Measurements from ENCODE around the gene RASL10B.

Gene RASL10B

DNA sequence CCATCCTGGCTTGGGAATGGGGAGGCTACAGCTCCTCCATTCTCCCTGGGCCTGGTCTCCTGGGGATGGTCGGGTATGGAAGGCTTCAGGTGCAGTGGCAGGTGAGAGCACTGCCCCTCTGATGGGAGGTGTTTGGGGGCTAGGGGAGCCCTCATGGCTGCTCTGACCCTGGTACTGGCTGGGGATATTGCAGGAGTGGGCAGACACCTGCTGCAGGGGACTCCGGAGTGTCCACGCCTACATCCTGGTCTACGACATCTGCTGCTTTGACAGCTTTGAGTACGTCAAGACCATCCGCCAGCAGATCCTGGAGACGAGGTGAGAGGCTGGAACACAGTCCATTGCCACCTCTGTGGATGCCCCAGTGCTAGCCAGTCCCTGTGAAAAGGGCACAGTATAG is 8.8 kb downstream of the RASL10B start:
- no peak overlapping the region for H3K9ac ChIP-seq (ENCODE audit: low read depth in 1 of 2, low read length in 2 of 2)
- no peak overlapping the region for H3K4me3 ChIP-seq (ENCODE audit: low read length in 2 of 2)
- H3K4me1 ChIP-seq (ENCODE audit: control insufficient read depth in 2 of 2, insufficient read depth in 2 of 2, low read length in 2 of 2), result no peaks in the 10 kb centered on the region
- H3K27ac ChIP-seq (ENCODE audit: low read depth in 2 of 2, low read length in 2 of 2), result no peak overlapping the region
- H3K9me3 ChIP-seq (ENCODE audit: control insufficient read depth in 2 of 2, low read length in 2 of 2), result no peaks in the 10 kb centered on the region
- no peaks in the 10 kb centered on the region for H3K36me3 ChIP-seq (ENCODE audit: control insufficient read depth in 2 of 2, insufficient read depth in 2 of 2, low read length in 2 of 2)
- peaks cover 13 to 18% of the 10 kb centered on the region in 2 donors for H3K27me3 ChIP-seq (ENCODE audit: control insufficient read depth in 2 of 2, insufficient read depth in 2 of 2, low read length in 2 of 2)

DNA sequence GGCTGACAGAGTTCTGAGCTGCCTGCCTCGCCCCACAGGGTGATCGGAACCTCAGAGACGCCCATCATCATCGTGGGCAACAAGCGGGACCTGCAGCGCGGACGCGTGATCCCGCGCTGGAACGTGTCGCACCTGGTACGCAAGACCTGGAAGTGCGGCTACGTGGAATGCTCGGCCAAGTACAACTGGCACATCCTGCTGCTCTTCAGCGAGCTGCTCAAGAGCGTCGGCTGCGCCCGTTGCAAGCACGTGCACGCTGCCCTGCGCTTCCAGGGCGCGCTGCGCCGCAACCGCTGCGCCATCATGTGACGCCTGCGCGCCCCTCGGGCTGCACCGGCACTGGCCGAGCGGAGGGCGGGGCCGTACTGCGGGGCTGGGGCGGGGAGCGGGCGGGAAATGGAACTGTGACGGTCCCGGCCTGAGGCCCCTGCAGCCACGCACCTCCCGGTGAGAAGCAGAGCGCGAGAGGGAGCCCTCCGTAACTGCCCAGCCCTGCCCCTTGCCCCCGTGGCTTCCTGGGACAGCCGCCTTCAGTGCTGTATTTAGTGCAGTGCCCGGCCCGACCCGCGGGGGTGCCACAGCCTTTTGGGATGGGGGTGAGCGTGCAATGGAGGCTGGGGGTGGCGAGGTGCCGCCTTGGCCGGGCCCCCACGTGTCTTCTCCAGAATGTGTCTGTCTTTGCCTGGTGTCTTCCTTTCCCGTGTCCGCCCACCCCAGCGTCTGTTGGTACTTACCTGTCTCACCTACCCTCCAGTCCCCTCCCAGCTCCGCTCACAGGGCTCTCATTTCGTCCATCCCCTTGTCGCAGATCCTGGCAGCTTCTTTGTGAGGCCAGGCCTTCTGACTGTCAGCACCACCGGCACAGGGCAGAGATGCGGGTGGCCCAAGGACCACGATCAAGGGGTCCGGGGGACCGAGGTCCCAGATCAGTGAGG is 9.8 kb downstream of the RASL10B start:
- no peaks in the 10 kb centered on the region for H3K4me1 ChIP-seq (ENCODE audit: control insufficient read depth in 2 of 2, insufficient read depth in 2 of 2, low read length in 2 of 2)
- peaks cover 13 to 18% of the 10 kb centered on the region in 2 donors for H3K27me3 ChIP-seq (ENCODE audit: control insufficient read depth in 2 of 2, insufficient read depth in 2 of 2, low read length in 2 of 2)
- H3K9me3 ChIP-seq (ENCODE audit: control insufficient read depth in 2 of 2, low read length in 2 of 2), result no peaks in the 10 kb centered on the region
- no peak overlapping the region for H3K9ac ChIP-seq (ENCODE audit: low read depth in 1 of 2, low read length in 2 of 2)
- no peak overlapping the region for H3K27ac ChIP-seq (ENCODE audit: low read depth in 2 of 2, low read length in 2 of 2)
- H3K4me3 ChIP-seq (ENCODE audit: low read length in 2 of 2), result no peak overlapping the region
- H3K36me3 ChIP-seq (ENCODE audit: control insufficient read depth in 2 of 2, insufficient read depth in 2 of 2, low read length in 2 of 2), result no peaks in the 10 kb centered on the region

DNA sequence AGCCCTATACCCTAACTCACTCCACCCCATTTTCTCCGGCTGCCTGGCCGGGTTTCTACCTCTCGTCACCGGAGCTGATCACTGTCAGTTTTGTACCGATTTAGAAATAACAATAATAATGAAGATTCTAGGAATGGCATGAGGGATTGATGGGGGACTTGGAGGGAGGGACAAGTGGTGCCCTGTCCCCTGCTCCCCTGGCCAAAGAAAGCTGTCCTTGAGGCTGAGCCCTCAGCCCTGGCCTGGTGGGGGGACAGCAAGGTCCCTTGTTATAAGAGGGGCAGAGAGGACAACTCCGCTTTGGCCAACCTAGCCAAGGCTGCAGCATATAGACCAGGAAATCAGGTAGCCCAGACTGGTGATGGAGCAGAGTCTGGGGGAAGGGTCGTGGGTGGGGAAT is 11.1 kb downstream of the RASL10B start:
- Histone ChIP-seq H3K27me3 (ENCODE audit: control insufficient read depth in 2 of 2, insufficient read depth in 2 of 2, low read length in 2 of 2) (peaks cover 13 to 20% of the 10 kb centered on the region in 2 donors), H3K9me3 (ENCODE audit: control insufficient read depth in 2 of 2, low read length in 2 of 2) (no peaks in the 10 kb centered on the region), H3K27ac (ENCODE audit: low read depth in 2 of 2, low read length in 2 of 2) (no peak overlapping the region), H3K4me3 (ENCODE audit: low read length in 2 of 2) (no peak overlapping the region), H3K9ac (ENCODE audit: low read depth in 1 of 2, low read length in 2 of 2) (no peak overlapping the region), H3K36me3 (ENCODE audit: control insufficient read depth in 2 of 2, insufficient read depth in 2 of 2, low read length in 2 of 2) (no peaks in the 10 kb centered on the region), H3K4me1 (ENCODE audit: control insufficient read depth in 2 of 2, insufficient read depth in 2 of 2, low read length in 2 of 2) (no peaks in the 10 kb centered on the region)

DNA sequence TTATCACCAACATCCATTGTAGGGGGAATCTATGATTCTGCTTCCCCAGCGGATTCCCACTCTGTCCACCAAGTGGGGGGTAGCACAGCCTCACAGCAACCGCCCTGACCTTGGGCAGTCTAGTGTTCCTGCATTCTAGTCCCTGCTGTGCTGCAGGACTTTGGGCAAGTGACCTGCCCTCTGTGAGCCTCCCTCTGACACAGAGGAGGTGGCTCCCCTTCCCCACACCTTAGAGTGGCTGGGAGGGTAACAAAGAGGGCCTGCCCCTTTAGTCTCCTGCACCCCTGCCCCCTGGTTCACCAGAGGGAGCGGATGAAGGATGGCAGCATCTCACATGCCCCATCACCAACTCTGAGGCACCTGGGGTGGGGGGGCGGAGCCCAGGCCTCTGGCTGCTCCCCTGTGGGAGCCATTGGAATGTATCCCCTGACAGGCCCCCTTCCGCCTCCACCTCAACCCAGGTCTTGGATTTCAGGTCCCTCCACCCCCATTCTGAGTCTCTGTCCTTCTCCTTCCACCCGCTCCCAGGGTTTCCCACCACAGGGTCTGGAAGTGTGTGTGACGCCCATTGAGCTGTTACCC is 11.5 kb downstream of the RASL10B start:
- Histone ChIP-seq H3K4me1 (ENCODE audit: control insufficient read depth in 2 of 2, insufficient read depth in 2 of 2, low read length in 2 of 2) (no peaks in the 10 kb centered on the region), H3K9ac (ENCODE audit: low read depth in 1 of 2, low read length in 2 of 2) (no peak overlapping the region), H3K27ac (ENCODE audit: low read depth in 2 of 2, low read length in 2 of 2) (no peak overlapping the region), H3K9me3 (ENCODE audit: control insufficient read depth in 2 of 2, low read length in 2 of 2) (no peaks in the 10 kb centered on the region), H3K36me3 (ENCODE audit: control insufficient read depth in 2 of 2, insufficient read depth in 2 of 2, low read length in 2 of 2) (no peaks in the 10 kb centered on the region), H3K4me3 (ENCODE audit: low read length in 2 of 2) (no peak overlapping the region), H3K27me3 (ENCODE audit: control insufficient read depth in 2 of 2, insufficient read depth in 2 of 2, low read length in 2 of 2) (peaks cover 13 to 21% of the 10 kb centered on the region in 2 donors)

DNA sequence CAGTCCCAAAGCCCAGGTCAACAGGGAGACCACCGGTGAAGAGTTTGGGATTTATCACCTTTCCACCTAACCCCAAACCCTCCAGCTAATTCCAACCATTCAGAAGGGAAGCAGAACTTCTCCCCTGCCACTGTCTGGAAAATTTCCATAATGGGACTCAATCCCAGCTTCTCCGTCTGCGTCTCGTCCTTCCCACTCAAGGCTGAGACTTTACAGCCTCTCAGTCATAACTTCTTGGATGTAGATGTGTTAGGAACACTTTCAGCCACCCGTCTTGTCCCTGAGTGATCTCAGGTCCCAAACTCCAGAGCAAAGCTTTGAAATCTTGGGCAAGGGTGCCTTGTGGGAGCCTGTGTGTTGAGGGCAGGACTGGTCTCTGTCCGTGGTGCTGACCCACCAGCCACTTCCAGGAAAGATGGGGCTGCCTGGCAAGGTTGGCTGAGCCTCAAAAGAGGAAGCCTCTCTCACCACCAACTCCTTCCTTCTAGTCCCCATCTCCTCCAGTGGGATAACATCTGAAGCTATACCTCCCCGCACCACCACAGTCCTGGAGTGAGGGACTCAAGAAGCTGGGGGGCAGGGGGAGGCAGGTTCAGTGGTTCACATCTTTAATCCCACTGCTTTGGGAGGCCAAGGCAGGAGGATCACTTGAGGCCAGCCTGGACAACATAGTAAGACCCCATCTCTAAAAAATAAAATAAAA is 12.3 kb downstream of the RASL10B start:
- H3K9ac ChIP-seq (ENCODE audit: low read depth in 1 of 2, low read length in 2 of 2), result no peak overlapping the region

DNA sequence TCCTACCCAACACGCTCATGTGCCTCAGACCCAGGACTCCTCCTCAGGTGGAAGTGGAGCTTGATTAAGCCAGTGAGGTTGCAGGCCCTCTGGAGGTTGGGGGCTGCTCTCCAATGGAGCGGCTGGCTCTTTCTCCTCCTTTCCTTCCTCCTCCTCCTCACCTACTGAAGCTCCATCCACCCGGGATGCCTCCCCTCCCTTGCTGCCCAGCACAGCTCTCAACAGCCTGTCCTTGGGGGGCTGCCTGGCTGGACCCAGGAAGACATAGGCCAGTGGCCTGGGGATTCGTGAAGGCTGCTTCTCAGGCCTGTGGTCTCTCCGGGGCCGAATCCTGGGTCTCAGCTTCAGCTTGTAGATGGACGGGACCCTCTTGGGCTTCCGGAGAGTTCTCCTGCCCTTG is 13.4 kb downstream of the RASL10B start:
- no peaks in the 10 kb centered on the region for H3K4me1 ChIP-seq (ENCODE audit: control insufficient read depth in 2 of 2, insufficient read depth in 2 of 2, low read length in 2 of 2)
- peaks cover 22 to 30% of the 10 kb centered on the region in 2 donors for H3K27me3 ChIP-seq (ENCODE audit: control insufficient read depth in 2 of 2, insufficient read depth in 2 of 2, low read length in 2 of 2)
- no peak overlapping the region for H3K9ac ChIP-seq (ENCODE audit: low read depth in 1 of 2, low read length in 2 of 2)

More for the DNA sequence above, 12.3 kb downstream of the RASL10B start:
- Histone ChIP-seq H3K4me1 (ENCODE audit: control insufficient read depth in 2 of 2, insufficient read depth in 2 of 2, low read length in 2 of 2) (no peaks in the 10 kb centered on the region), H3K27ac (ENCODE audit: low read depth in 2 of 2, low read length in 2 of 2) (no peak overlapping the region), H3K27me3 (ENCODE audit: control insufficient read depth in 2 of 2, insufficient read depth in 2 of 2, low read length in 2 of 2) (peaks cover 13 to 24% of the 10 kb centered on the region in 2 donors), H3K9me3 (ENCODE audit: control insufficient read depth in 2 of 2, low read length in 2 of 2) (no peaks in the 10 kb centered on the region), H3K4me3 (ENCODE audit: low read length in 2 of 2) (no peak overlapping the region), H3K36me3 (ENCODE audit: control insufficient read depth in 2 of 2, insufficient read depth in 2 of 2, low read length in 2 of 2) (no peaks in the 10 kb centered on the region)

GRCh38 chr17:35745246-35745645 is 13.8 kb downstream of the RASL10B start:
- no peak overlapping the region for H3K27ac ChIP-seq (ENCODE audit: low read depth in 2 of 2, low read length in 2 of 2)
- H3K9me3 ChIP-seq (ENCODE audit: control insufficient read depth in 2 of 2, low read length in 2 of 2), result no peaks in the 10 kb centered on the region
- no peaks in the 10 kb centered on the region for H3K4me1 ChIP-seq (ENCODE audit: control insufficient read depth in 2 of 2, insufficient read depth in 2 of 2, low read length in 2 of 2)
- no peak overlapping the region for H3K9ac ChIP-seq (ENCODE audit: low read depth in 1 of 2, low read length in 2 of 2)
- no peak overlapping the region for H3K4me3 ChIP-seq (ENCODE audit: low read length in 2 of 2)
- H3K36me3 ChIP-seq (ENCODE audit: control insufficient read depth in 2 of 2, insufficient read depth in 2 of 2, low read length in 2 of 2), result no peaks in the 10 kb centered on the region
- H3K27me3 ChIP-seq (ENCODE audit: control insufficient read depth in 2 of 2, insufficient read depth in 2 of 2, low read length in 2 of 2), result peaks cover 23 to 28% of the 10 kb centered on the region in 2 donors

More for the DNA sequence above, 13.4 kb downstream of the RASL10B start:
- no peak overlapping the region for H3K27ac ChIP-seq (ENCODE audit: low read depth in 2 of 2, low read length in 2 of 2)
- H3K9me3 ChIP-seq (ENCODE audit: control insufficient read depth in 2 of 2, low read length in 2 of 2), result no peaks in the 10 kb centered on the region
- no peaks in the 10 kb centered on the region for H3K36me3 ChIP-seq (ENCODE audit: control insufficient read depth in 2 of 2, insufficient read depth in 2 of 2, low read length in 2 of 2)
- no peak overlapping the region for H3K4me3 ChIP-seq (ENCODE audit: low read length in 2 of 2)

DNA sequence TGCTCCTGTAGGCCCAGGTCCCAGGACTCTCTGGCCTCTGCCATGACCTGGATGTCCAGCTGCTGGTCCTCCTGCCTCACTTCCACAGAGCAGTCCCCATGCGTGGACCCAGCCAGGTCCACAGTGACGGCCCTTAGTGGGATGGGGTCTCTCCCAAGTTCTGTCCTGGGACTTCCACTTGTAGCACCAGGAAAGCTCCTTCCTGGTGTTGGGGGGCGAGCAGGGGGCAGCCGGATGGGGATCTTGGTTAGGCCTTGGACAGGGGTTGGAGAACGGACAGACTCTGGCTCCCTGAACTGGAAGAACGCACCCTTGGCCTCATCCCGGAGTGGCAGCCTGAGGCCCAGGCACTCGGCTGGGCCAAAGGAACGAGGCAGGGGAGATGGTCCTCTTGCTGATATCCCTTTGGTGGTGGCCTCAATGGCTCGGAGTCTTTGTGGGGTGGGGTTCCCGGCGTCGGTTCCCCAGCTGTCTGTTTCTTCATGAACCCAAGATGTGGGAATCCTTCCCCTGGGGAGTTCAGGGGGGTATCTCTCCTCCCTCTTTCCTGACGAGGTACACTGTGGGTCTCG is 14.4 kb downstream of the RASL10B start:
- H3K36me3 ChIP-seq (ENCODE audit: control insufficient read depth in 2 of 2, insufficient read depth in 2 of 2, low read length in 2 of 2), result no peaks in the 10 kb centered on the region
- H3K27me3 ChIP-seq (ENCODE audit: control insufficient read depth in 2 of 2, insufficient read depth in 2 of 2, low read length in 2 of 2), result peaks cover 22 to 28% of the 10 kb centered on the region in 2 donors
- no peak overlapping the region for H3K4me3 ChIP-seq (ENCODE audit: low read length in 2 of 2)
- H3K27ac ChIP-seq (ENCODE audit: low read depth in 2 of 2, low read length in 2 of 2), result no peak overlapping the region
- H3K9ac ChIP-seq (ENCODE audit: low read depth in 1 of 2, low read length in 2 of 2), result no peak overlapping the region
- no peaks in the 10 kb centered on the region for H3K9me3 ChIP-seq (ENCODE audit: control insufficient read depth in 2 of 2, low read length in 2 of 2)
- no peaks in the 10 kb centered on the region for H3K4me1 ChIP-seq (ENCODE audit: control insufficient read depth in 2 of 2, insufficient read depth in 2 of 2, low read length in 2 of 2)

GRCh38 chr17:35747540-35748017 is 16.1 kb downstream of the RASL10B start:
- H3K4me3 ChIP-seq (ENCODE audit: low read length in 2 of 2), result no peak overlapping the region
- no peaks in the 10 kb centered on the region for H3K9me3 ChIP-seq (ENCODE audit: control insufficient read depth in 2 of 2, low read length in 2 of 2)
- H3K36me3 ChIP-seq (ENCODE audit: control insufficient read depth in 2 of 2, insufficient read depth in 2 of 2, low read length in 2 of 2), result no peaks in the 10 kb centered on the region
- H3K4me1 ChIP-seq (ENCODE audit: control insufficient read depth in 2 of 2, insufficient read depth in 2 of 2, low read length in 2 of 2), result peaks cover 0 to 3% of the 10 kb centered on the region in 2 donors
- H3K27ac ChIP-seq (ENCODE audit: low read depth in 2 of 2, low read length in 2 of 2), result no peak overlapping the region
- peaks cover 19 to 26% of the 10 kb centered on the region in 2 donors for H3K27me3 ChIP-seq (ENCODE audit: control insufficient read depth in 2 of 2, insufficient read depth in 2 of 2, low read length in 2 of 2)
- no peak overlapping the region for H3K9ac ChIP-seq (ENCODE audit: low read depth in 1 of 2, low read length in 2 of 2)

Measured in mucosa of rectum (tissue), 2 donors.